A673 (cell line): ENCODE results near the gene PRR27. TPM values are rescaled to one million over a fixed set of nuclear protein-coding genes. Genes with fewer than 3 reads are reported as not detected.

Experiments used
- BruUV-seq: library from RNA; stranded (reverse); fragments of 400-500 nt; replicated peaks from 2 replicates; lab custom pipeline; 2021; lab: Mats Ljungman, UMichigan
- CTCF ChIA-PET: fragments of 300-600 bp; sonication (Branson Sonifier 250); formaldehyde crosslinking; loops from one replicate; lab custom pipeline; 2022; ENCODE audit warnings: antibody characterized with exemption; lab: Charles Lee
- POLR2A ChIA-PET: fragments of 300-600 bp; sonication (Branson Sonifier 250); formaldehyde crosslinking; loops from one replicate; lab custom pipeline; 2022; ENCODE audit warnings: antibody characterized with exemption; ENCODE audit not compliant: low non-redundant PET; lab: Charles Lee
- DNase-seq: peaks from one replicate; pipeline ENCODE4 v3.0.0-alpha.2; 2015; ENCODE audit warnings: low spot score
- H3K27ac ChIP-seq: fragments of 200-600 bp; sonication (generic); 2 replicates; pipeline ENCODE4 v1.5.1; 2016; ENCODE audit warnings: mixed run types, low read depth, mild to moderate bottlenecking, mixed read lengths, antibody characterized with exemption, low read length; ENCODE audit not compliant: poor library complexity, severe bottlenecking
- H3K27me3 ChIP-seq: fragments of 200-600 bp; sonication (generic); replicated peaks from 2 replicates; pipeline ENCODE4 v1.6.1; 2017; ENCODE audit warnings: mixed run types, low read depth, mild to moderate bottlenecking, mixed read lengths, antibody characterized with exemption, low read length; ENCODE audit not compliant: insufficient read depth, poor library complexity
- H3K36me3 ChIP-seq: fragments of 200-600 bp; sonication (generic); 2 replicates; pipeline ENCODE4 v1.6.1; 2016; ENCODE audit warnings: mixed run types, mild to moderate bottlenecking, mixed read lengths, antibody characterized with exemption, low read length; ENCODE audit not compliant: insufficient read depth, poor library complexity, severe bottlenecking
- H3K4me1 ChIP-seq: fragments of 200-600 bp; sonication (generic); 2 replicates; pipeline ENCODE4 v1.6.1; 2017; ENCODE audit warnings: mixed run types, mild to moderate bottlenecking, mixed read lengths, antibody characterized with exemption, low read length; ENCODE audit not compliant: insufficient read depth, poor library complexity, severe bottlenecking
- H3K4me3 ChIP-seq: fragments of 200-600 bp; sonication (generic); 2 replicates; pipeline ENCODE4 v1.5.1; 2016; ENCODE audit warnings: low read depth, mixed run types, mild to moderate bottlenecking, mixed read lengths, low read length; ENCODE audit not compliant: poor library complexity, severe bottlenecking
- H3K9me3 ChIP-seq: fragments of 200-600 bp; sonication (generic); 2 replicates; pipeline ENCODE4 v1.6.1; 2016; ENCODE audit warnings: mixed run types, low read depth, mild to moderate bottlenecking, mixed read lengths, antibody characterized with exemption, low read length; ENCODE audit not compliant: poor library complexity, severe bottlenecking
- CTCF ChIP-seq: fragments of 300-800, 200-600 bp; sonication (generic); conservative IDR thresholded peaks from 2 replicates; pipeline ENCODE4 v1.5.1; 2017; ENCODE audit warnings: low read depth, mild to moderate bottlenecking, antibody characterized with exemption, low read length, moderate library complexity, mixed read lengths
- EZH2 ChIP-seq: fragments of 200-600 bp; sonication (generic); IDR thresholded peaks from 2 replicates; pipeline ENCODE4 v1.6.1; 2017; ENCODE audit warnings: borderline replicate concordance, low read depth, mild to moderate bottlenecking, mixed read lengths, antibody characterized with exemption, low read length; ENCODE audit not compliant: poor library complexity, severe bottlenecking
- intact Hi-C: fragments of 100-400 bp; cut with micrococcal nuclease; formaldehyde crosslinking; loops from one replicate; pipeline ENCODE4 v1.10.0; 2022; ENCODE audit not compliant: unreplicated experiment
- total RNA-seq: library from RNA; stranded (reverse); gene quantifications from 2 replicates; pipeline ENCODE4 v1.2.3, GENCODE V29; 2021

Gene PRR27
- total RNA-seq, 1 experiment from 2014 or later, result not detected

GRCh38 chr4:70191647-70192046 is 37.6 kb downstream of the PRR27 start:
- no peaks in the 10 kb centered on the region for H3K27me3 ChIP-seq
- no peaks in the 10 kb centered on the region for H3K36me3 ChIP-seq
- H3K4me3 ChIP-seq, result no peak overlapping the region
- no peak for DNase-seq
- ChIA-PET POLR2A (no interaction called here), CTCF (no interaction called here)
- intact Hi-C loops, result no loop called here
- no peaks in the 10 kb centered on the region for H3K4me1 ChIP-seq
- no peak for TF ChIP-seq EZH2
- no peak for TF ChIP-seq CTCF
- H3K27ac ChIP-seq, result no peak overlapping the region
- BruUV-seq, result no TSS peak
- H3K9me3 ChIP-seq, result no peaks in the 10 kb centered on the region

- BruUV-seq, result no TSS peak
- ChIA-PET CTCF (no interaction called here), POLR2A (interaction anchor here (0.8 kb wide), 1 partner anchor 275 kb away, joined by 3 read pairs; no protein-coding TSS in a partner anchor)
- Histone ChIP-seq H3K9me3 (no peaks in the 10 kb centered on the region), H3K27me3 (no peaks in the 10 kb centered on the region), H3K4me1 (no peaks in the 10 kb centered on the region), H3K4me3 (no peak overlapping the region), H3K27ac (no peak overlapping the region), H3K36me3 (no peaks in the 10 kb centered on the region)
- intact Hi-C loops, result no loop called here
- TF ChIP-seq CTCF (no peak), EZH2 (no peak)
- no peak for DNase-seq
Measured at GRCh38 chr4:70192895-70193294, 38.9 kb downstream of the PRR27 start.

GRCh38 chr4:70195425-70195824 is 41.4 kb downstream of the PRR27 start, which contains the start of gene ODAM:
Gene ODAM, plus strand, starts transcription at chr4:70195725. Its CDS starts 819 bp downstream, at chr4:70196544.
- Histone ChIP-seq H3K27ac (no peak within 1 kb of the TSS), H3K36me3 (no peaks in the 10 kb centered on the region), H3K9me3 (no peaks in the 10 kb centered on the region), H3K4me3 (no peak within 1 kb of the TSS), H3K27me3 (no peaks in the 10 kb centered on the region), H3K4me1 (no peaks in the 10 kb centered on the region)
- TF ChIP-seq CTCF (no peak), EZH2 (no peak)
- BruUV-seq, result no TSS peak
- CTCF ChIA-PET, result no interaction called here
- POLR2A ChIA-PET, result no interaction called here
- intact Hi-C loops, result no loop called here
- DNase-seq, result no peak
